Stimulated activated CD8-positive, alpha-beta memory T cell treated with anti-CD3 and anti-CD28 coated beads, Interleukin-15, amount 100 ng/mL, for 24 hours (primary cell): ENCODE results near the gene USP2.

Source experiments
- DNase-seq: peaks from one replicate; pipeline ENCODE4 v3.0.0-alpha.2; 2020; ENCODE audit warnings: low read depth

USP2 gene

GRCh38 chr11:119342362-119343130, 38.9 kb downstream of the USP2 start:
- DNase-seq = no peak

DNA sequence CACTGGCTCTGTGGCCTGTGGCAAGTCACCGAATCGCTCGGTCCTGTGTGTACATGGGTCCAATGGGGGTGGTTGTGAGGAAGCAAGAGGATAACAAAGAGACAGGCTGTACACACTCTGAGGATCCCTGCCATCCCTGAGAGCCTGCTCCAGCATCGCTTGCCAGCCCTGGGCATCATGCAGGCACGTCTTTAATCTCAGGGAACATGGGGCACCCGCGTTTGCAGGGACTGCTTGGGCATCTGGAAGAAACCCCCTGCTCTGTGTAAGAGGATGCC, 39.5 kb downstream of the USP2 start:
- no peak for DNase-seq

GRCh38 chr11:119341222-119342022, 40.1 kb downstream of the USP2 start:
- no peak for DNase-seq

GRCh38 chr11:119340335-119341221, 40.9 kb downstream of the USP2 start, which contains the start of gene C1QTNF5:
Gene C1QTNF5 (minus strand): TSS chr11:119340883. CDS start chr11:119340397, 486 bp downstream.
- no peak for DNase-seq

- DNase-seq = no peak
Measured at GRCh38 chr11:119339589-119340334, 41.7 kb downstream of the USP2 start.

GRCh38 chr11:119338965-119339588, 42.4 kb downstream of the USP2 start:
- DNase-seq = no peak

- DNase-seq = peak; percentile 40
Measured at GRCh38 chr11:119338318-119338890, 43.1 kb downstream of the USP2 start.

DNA sequence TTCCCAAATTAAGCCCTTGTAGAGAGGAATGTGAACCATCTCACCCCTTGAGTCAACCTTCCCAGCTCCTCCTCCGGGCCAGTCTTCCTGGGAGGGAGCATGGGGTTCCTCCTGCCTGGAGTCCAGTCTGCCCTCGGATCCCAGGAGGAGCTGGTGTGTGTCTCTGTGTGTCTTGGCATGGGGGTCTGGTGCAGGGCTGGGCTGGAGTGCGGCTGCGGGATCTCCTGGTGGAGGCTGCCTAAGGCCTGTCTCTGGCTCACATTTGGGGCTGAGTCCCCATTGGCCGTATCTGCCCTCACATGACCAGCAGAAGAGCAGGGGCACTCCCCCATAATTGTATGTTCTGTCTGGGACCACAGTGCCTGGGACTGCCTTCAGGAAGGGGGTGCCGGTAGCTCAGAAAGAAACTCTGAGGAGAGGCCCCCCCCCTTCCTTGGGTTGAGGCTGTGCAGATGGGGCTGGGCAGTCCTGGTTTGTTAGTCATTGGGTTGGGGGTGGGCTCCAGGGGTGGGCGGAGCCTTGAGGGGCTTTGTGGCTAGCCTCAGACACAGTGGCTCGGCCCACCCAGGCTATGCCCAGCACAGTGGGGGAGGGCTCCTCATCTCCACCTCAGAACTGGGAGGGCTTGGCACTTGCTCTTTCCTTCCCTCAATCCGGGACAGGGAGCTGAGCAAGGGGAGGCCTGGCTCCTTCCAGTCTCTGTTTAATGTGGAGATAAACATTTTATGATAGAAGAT, 43.7 kb downstream of the USP2 start:
- DNase-seq = no peak

- no peak for DNase-seq
Measured at GRCh38 chr11:119336744-119337469, 44.6 kb downstream of the USP2 start.

- no peak for DNase-seq
Measured at GRCh38 chr11:119335655-119336543, 45.6 kb downstream of the USP2 start.

- no peak for DNase-seq
Measured at GRCh38 chr11:119335091-119335654, 46.3 kb downstream of the USP2 start.

DNA sequence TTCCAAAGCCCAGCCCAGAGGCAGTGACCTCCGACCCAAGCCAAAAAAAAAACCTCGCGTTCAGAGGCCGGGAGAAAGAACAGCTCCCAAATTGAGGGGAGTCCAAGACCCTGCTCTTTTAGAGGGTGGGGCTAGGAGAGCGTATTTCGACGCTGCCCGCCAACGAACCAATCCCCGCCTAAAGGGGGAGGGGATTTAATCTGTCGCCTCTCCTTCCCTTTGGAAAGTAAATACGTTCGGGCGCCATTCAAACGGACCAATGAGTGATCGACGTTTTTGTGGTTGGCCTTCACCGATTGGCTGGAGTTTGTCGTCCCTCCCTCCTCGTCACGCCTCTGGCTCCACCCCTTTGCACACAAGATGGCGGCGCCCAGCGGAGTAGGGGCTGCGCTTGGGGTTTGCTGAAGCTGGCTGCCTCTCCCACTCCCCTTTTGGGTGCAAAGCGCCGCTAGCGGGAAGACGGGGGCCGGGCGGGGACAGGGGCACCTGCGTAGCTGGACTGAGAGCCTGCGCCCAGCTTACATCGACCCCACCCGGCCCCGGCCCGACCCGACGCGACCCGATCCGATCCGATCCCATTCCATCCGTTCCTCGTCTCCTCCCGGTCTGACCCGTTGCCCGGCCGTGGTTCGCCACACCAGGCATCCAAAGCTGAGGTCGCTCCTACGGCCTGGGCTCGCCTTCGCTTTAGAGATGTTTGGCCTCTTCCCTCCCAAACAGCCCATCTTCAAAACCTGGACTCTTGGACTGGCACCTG, 47.1 kb downstream of the USP2 start, which contains the start of gene RNF26:
Gene RNF26, plus strand, starts transcription at position 354 of the 757 bp plus-strand sequence. CDS start 596 bp downstream, outside the sequence.
- DNase-seq = peak; percentile 71

GRCh38 chr11:119332111-119332765, 49.3 kb downstream of the USP2 start:
- no peak for DNase-seq

DNA sequence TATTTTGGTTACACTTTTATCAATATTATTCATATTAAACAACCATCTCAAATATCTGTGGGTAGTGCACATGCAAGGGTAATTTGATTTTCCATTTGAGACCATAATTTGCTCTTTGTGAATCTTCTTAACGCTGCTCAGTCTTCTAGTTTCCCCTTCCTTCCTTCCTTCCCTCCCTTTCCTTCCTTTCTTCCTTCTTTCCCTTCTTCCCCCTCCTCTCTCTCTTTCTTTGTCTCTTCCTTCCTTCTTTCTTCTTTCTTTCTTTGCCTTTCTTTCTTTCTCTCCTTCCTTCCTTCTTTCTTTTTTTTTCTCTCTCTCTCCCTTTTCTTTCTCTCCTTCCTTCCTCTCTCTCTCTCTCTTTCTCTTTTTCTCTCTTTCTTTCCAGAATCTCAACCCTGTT, 51.3 kb downstream of the USP2 start:
- no peak for DNase-seq

DNA sequence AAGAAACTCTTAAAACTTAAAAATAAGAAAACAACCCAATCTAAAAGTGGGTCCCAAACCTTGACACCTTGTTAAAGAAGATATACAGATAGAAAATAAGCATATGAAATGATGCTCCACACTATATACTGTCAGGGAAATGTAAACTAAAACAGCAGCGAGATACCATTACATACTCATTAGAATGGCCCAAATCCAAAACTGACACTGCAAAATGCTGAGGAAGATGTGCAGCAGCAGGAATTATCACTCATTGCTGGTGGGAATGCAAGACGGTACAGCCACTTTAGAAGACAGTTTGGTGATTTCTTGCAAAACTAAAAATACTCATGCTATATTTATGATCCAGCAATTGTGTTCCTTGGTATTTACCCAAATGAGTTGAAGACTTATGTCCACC, 52.2 kb downstream of the USP2 start:
- DNase-seq = no peak

DNA sequence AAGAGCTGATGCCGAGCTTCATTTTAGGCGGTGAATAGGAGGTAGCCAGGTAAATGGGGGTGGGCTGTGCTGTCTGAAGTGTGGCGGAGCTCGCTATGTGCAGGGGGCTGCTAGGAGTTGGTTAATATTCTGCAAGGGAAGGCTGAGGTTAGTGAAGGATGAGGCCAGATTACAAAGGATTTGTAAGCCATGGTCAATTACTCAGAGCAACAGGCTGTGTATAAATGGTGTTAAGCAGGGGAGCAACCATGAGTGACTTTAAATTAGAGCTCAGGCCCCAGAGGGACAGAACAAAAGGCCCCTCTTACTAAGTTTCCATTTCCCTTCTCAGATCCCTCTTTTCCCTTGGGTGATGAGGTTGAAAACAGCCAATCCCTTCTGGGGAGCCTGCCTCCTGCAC, 57.3 kb downstream of the USP2 start:
- no peak for DNase-seq
